ENCODE data around the gene RPRD1B.

Gene RPRD1B

DNA sequence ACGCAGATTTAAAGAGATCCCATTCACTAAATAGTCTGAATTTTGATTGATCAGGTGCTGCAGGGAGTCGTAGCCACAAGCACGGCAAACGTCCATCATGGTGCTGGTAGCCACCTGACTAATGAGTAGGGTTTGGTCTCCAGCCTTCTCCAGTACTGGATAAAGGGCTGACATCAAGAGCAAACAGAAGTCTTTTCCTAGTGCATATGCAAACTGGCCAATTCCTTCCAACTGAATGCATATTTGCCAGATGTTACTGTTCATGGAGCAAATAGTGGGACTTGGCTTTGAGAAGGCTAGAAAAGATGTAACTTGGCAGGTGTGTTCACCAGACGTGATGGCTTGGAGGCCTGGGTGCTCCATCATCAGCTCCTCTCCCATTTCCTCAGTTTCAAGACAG lies 21.9 kb upstream of the RPRD1B start:
- no peak overlapping the region for H3K4me3 ChIP-seq (ENCODE audit: low read depth, low read length)
- DNase-seq (ENCODE audit: low read depth): no peak
- TF ChIP-seq, protein P1, sequence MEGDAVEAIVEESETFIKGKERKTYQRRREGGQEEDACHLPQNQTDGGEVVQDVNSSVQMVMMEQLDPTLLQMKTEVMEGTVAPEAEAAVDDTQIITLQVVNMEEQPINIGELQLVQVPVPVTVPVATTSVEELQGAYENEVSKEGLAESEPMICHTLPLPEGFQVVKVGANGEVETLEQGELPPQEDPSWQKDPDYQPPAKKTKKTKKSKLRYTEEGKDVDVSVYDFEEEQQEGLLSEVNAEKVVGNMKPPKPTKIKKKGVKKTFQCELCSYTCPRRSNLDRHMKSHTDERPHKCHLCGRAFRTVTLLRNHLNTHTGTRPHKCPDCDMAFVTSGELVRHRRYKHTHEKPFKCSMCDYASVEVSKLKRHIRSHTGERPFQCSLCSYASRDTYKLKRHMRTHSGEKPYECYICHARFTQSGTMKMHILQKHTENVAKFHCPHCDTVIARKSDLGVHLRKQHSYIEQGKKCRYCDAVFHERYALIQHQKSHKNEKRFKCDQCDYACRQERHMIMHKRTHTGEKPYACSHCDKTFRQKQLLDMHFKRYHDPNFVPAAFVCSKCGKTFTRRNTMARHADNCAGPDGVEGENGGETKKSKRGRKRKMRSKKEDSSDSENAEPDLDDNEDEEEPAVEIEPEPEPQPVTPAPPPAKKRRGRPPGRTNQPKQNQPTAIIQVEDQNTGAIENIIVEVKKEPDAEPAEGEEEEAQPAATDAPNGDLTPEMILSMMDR (IDR thresholded peaks at IDR 0.05; ENCODE audit: control insufficient read depth, extremely low read depth, insufficient read depth): no peak

DNA sequence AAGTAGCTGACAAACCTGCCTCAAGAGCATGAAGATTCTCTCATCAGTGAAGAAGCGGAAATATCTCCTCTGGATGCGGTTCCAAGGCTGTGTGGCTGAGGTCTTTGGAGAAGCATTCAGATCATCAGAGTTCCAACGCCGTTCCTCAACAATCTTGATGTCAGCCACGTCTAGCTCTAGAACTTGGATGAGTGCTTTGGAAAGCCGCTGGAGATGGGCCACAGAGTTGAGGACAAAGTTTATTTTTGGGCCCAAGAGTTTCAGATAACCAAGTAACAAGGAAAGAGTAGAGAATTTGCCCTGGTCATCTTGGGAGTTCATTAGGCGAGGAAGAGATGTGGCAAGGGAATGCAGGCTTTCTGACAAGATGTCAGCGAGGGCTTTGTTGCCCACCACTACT lies 21.2 kb upstream of the RPRD1B start:
- no peak overlapping the region for H3K4me3 ChIP-seq (ENCODE audit: low read depth, low read length)
- TF ChIP-seq, protein P1 (IDR thresholded peaks at IDR 0.05; ENCODE audit: control insufficient read depth, extremely low read depth, insufficient read depth): no peak
- DNase-seq (ENCODE audit: low read depth): no peak

DNA sequence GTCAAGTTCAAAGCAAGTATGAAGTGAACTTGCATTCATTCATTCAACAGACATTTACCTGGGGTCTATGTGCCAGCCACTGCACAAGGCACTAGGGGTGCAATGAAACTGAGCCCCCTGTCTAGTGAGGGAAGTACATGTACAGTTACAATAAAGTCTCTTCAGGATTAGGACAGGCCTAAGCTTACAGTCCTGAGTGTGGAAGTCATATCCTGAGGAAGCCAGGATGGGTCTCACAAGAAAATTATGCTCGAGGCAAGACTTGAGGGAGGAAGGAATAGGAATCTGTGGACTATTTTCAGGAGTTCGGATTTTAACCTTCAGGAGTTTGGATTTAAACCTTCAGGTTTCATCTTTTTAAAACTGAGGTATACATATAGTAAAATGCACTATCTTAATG lies 19.7 kb upstream of the RPRD1B start:
- no peak for DNase-seq (ENCODE audit: low read depth)
- TF ChIP-seq, protein P1 (IDR thresholded peaks at IDR 0.05; ENCODE audit: control insufficient read depth, extremely low read depth, insufficient read depth): no peak
- H3K4me3 ChIP-seq (ENCODE audit: low read depth, low read length): no peak overlapping the region

DNA sequence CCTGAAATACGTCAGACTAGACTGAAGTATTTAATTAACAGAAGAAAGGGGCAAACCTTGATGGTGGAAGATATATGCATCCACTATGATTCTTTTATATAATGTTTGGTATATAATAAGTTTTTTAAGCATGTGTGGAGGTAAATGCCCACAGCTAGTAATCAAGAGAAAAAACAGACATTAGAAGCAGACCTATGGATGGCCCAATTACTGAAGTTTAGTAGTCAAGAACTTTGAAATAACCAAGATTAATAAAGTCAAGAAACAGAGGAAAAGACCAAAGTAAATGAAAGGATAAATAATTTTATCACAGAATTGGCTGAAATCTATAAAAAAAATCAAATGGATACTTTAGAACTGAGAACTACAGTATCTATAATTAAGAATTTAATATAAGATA lies 15.6 kb upstream of the RPRD1B start:
- H3K4me3 ChIP-seq (ENCODE audit: low read depth, low read length): no peak overlapping the region
- no peak for DNase-seq (ENCODE audit: low read depth)
- TF ChIP-seq, protein P1 (IDR thresholded peaks at IDR 0.05; ENCODE audit: control insufficient read depth, extremely low read depth, insufficient read depth): no peak

DNA sequence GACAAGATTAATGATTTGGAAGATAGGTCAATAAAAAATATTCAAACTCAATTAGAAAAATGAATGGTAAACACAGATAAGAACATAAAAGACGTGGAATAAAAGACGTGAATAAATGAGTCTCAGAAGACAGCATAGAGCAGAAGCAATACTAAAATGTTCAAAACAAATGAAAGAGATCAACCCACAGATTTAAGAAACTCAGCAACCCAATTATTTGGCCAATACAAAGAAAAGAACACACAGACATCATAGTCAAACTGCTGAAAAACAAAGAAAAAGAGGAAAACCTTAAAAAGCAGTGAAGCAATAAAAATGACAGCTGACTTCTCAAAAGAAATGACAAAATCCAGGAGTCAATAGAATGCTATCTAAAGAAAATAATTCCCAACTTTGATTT lies 15.2 kb upstream of the RPRD1B start:
- no peak for DNase-seq (ENCODE audit: low read depth)
- TF ChIP-seq, protein P1 (IDR thresholded peaks at IDR 0.05; ENCODE audit: control insufficient read depth, extremely low read depth, insufficient read depth): no peak
- no peak overlapping the region for H3K4me3 ChIP-seq (ENCODE audit: low read depth, low read length)

DNA sequence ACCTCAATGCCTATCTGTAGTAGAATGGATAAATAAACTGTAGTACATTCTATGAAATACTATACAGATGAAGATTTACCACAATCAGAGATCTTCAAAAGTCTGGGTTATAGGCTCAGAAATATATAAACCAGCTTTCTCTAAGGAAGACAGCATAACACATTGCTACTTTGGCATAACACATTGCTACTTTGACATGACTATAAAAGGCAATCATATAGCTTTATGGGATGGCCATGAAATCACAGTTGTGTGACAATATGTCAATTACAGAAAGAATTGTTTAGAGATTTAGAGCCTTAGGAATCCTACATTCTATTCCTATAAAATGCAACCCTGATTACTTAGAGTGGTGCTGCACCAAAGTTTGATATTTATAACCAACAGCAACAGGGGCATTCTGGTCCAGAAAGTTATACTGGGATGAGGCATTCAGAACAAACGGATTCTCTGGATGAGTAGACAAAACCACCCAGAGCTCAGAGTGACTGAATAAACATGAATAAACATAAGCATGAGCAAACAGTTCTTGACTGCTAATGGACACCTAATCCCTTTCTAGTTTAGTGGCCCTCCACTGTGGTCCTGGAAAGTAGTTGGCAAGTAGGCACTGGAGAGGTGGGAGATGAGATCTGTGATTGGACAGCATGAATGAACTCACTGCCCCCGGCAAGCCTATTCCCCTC lies 12.3 kb upstream of the RPRD1B start:
- no peak for DNase-seq (ENCODE audit: low read depth)
- TF ChIP-seq, protein P1 (IDR thresholded peaks at IDR 0.05; ENCODE audit: control insufficient read depth, extremely low read depth, insufficient read depth): no peak

More for the DNA sequence above, 12.3 kb upstream of the RPRD1B start:
- no peak overlapping the region for H3K4me3 ChIP-seq (ENCODE audit: low read depth, low read length)

Measured in LNCaP clone FGC (cell line).